ENCODE measurements around the gene PTPN9.

Gene PTPN9

DNA sequence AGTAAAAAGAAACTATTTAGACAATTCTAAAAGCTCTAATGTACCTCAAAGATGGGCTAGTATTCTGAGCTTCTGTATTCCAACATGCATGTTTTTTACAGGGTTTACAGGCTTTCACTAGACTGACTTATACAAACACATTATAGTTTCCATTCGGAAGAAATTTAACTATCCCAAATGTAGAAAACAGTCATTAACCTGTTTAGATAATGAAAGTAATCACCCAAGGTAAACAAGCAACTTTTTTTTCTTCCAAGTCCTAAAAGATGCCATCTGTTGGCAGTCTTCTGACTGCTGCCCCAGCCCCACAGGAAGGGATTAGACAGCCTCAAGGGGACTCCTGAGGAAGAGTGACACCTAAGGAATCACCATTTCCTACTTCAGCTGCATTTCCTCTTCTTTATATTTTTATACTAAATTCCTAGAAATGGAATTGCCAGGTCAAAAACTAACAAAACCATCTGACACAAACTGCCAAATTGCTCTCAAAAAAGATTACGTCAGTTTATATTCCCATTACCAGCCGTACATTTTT lies 153.1 kb downstream of the PTPN9 start:
- DNase-seq (ENCODE audit: low read depth in 2 of 2, low spot score in 1 of 2), result no peak

DNA sequence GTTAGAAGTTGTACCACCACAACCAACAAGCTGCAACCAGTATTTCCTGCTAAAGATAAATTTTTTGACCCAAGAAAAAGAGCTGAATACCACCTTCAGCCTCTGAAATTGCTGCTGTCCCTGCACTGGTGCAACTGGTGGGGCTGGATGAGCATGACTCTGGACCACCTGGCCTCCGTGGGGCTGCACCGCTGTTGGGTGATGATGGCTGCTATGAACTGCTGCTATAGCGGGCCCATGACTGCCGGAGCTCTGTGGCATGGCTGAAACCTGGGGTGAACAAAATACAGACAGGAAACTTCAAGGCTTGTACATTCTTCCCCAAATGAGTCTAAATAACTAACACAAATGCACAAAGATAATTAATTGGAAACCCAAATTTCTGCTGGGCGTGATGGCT lies 156.6 kb downstream of the PTPN9 start:
- no peak for DNase-seq (ENCODE audit: low read depth in 2 of 2, low spot score in 1 of 2)

DNA sequence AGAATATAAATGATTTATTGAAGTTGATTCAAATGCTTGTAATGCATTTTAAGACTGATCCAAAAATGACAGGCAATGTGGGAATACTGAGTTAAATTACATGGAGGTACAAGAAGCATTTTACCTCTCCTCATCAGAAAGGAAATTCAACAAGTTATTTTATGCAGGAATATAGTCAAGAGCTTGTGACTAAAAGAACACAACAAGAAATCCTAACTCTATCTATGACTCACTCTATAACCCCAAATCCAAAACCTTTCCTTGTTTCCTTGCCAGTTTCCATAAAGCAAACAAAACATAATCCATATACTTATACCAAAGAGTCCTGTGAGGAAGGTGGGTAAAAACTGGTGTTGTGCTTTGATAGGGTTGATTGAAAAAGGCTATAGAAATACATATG lies 158.4 kb downstream of the PTPN9 start:
- DNase-seq (ENCODE audit: low read depth in 2 of 2, low spot score in 1 of 2), result no peak

DNA sequence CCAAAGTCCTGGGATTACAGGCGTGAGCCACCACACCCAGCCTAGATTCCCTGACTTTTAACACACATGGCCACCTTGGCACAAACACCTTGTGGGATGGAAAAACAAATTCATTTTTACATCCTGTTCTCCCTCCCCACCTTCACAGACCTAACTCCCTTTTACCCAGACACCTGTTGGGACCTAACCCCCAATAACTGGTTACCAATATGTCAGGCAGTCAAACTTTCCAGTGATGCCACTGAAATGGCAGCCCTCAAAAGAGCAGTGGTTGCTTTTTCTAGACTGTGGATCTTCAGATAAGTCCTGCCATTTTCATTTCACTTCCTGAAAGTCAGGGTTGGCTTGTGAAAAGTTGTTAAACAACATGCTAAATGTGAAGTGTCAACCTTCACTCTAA lies 162.5 kb downstream of the PTPN9 start:
- DNase-seq (ENCODE audit: low read depth in 2 of 2, low spot score in 1 of 2), result no peak
